Heart left ventricle (tissue), 16 donors: ENCODE data around the gene PARD3B. TPM values are rescaled to one million over a fixed set of nuclear protein-coding genes. Genes with fewer than 3 reads are reported as not detected.

Experiments used
- ATAC-seq, 4 donors: fragments of 200-7000 bp; cut with Tn5 transposase; one replicate each; pipeline ENCODE4 v1.9.1; 2020 to 2022; ENCODE audit warnings: moderate library complexity in 4 of 4, mild to moderate bottlenecking in 3 of 4, moderate number of reproducible peaks in 1 of 4
- DNase-seq, 5 donors: peaks; one replicate each; pipeline ENCODE4 v3.0.0-alpha.2; 2020
- H3K27ac ChIP-seq, 12 donors: fragments of 200-600 bp; sonication (generic) in 4 of 12; one replicate each; pipeline versions ENCODE4 v1.5.0 to v1.8.0; 2016 to 2022; ENCODE audit warnings: mild to moderate bottlenecking in 2 of 12
- H3K27me3 ChIP-seq, 9 donors: fragments of 200-600 bp; sonication (generic) in 2 of 9; one replicate each; pipeline versions ENCODE4 v1.5.1 to v1.8.0; 2016 to 2022; ENCODE audit warnings: mild to moderate bottlenecking in 3 of 9
- H3K36me3 ChIP-seq, 9 donors: fragments of 200-600 bp; sonication (generic) in 2 of 9; one replicate each; pipeline versions ENCODE4 v1.5.0 to v1.8.0; 2018 to 2022; ENCODE audit warnings: mild to moderate bottlenecking in 2 of 9
- H3K4me1 ChIP-seq, 12 donors: fragments of 200-600 bp; sonication (generic) in 4 of 12; one replicate each; pipeline versions ENCODE4 v1.5.0 to v1.8.0; 2016 to 2022; ENCODE audit warnings: mild to moderate bottlenecking in 3 of 12
- H3K4me3 ChIP-seq, 12 donors: fragments of 200-600 bp; sonication (generic) in 4 of 12; one replicate each; pipeline versions ENCODE4 v1.5.0 to v1.8.0; 2017 to 2022; ENCODE audit warnings: mild to moderate bottlenecking in 9 of 12, moderate library complexity in 4 of 12
- H3K9me3 ChIP-seq, 12 donors: fragments of 200-600 bp; sonication (generic) in 4 of 12; one replicate each; pipeline versions ENCODE4 v1.5.0 to v1.8.0; 2016 to 2022; ENCODE audit warnings: mild to moderate bottlenecking in 1 of 12
- POLR2A ChIP-seq, 2 donors: fragments of 450-650 bp; IDR thresholded peaks; one replicate each; pipeline ENCODE4 v1.6.1; 2017; ENCODE audit warnings: antibody characterized with exemption in 2 of 2, mild to moderate bottlenecking in 2 of 2, moderate library complexity in 2 of 2
- WGBS, 4 donors: extraction: QIAGEN DNeasy Blood & Tissue Kit in 2 of 4; methylation state at CpG; one replicate each; pipeline versions ENCODE4 v1.1.5 to v1.1.7; 2013 to 2018; 5-methylcytosine and 5-hydroxymethylcytosine counted together
- intact Hi-C, 10 donors: fragments of 100-400 bp; cut with DNase I; formaldehyde crosslinking; loops; one replicate each; pipeline versions ENCODE4 v1.11.1 to v1.14.2; 2022
- polyA plus RNA-seq, 2 donors: library from polyadenylated mRNA; stranded (reverse); fragments of 200-250 nt; gene quantifications; one replicate each; pipeline ENCODE4 v1.2.3, GENCODE V29; 2013
- total RNA-seq, 9 donors: library from RNA; depleted of rRNA in 2 of 9; stranded (reverse); fragments of >200 nt in 2 of 9; fragmentation: NEBNext Ultra II Directional in 3 of 9; extraction: Animal tissue kit (Norgen Biotek cat#: 25700) in 3 of 9; gene quantifications; one replicate each; pipeline versions ENCODE4 v1.1.0 to v1.2.4, GENCODE V29; 2016 to 2023
- TF ChIP-seq, protein P1 (sequence below), 12 donors: fragments of 200-600 bp; sonication (generic) in 4 of 12; IDR thresholded peaks; one replicate each; pipeline versions ENCODE4 v1.5.0 to v1.8.0; 2018 to 2022; ENCODE audit warnings: antibody characterized with exemption in 12 of 12, mild to moderate bottlenecking in 5 of 12
- donor health status: ischemic (EF 13 %, LVEDD 7.1; RV severe dilation, severe dysfunction).
- donor health status: healthy with polysubstance abuse.
- donor health status: DM: no; HTN: yes; CAD: no.
- donor health status: DM: no; HTN: no; CAD: no.
- donor health status: ischemic (EF 25% LVEDD 6.9; RV normal size, moderate dysfunction).
- donor health status: ischemic (EF 25% LVEDD 5.7; RV mildly dilated, moderate dysfunction).
- donor health status: healthy.
- donor health status: DM: yes; HTN: yes; CAD: no.
- donor health status: ischemic (EF 35%, LVEDD 5.7; RV mildly dilated, moderate dysfunction).
- donor health status: nonischemic (EF 11% LVEDD 7.7; RV severe dilation, severe dysfunction).
- donor health status: DM: yes; HTN: yes; CAD: no.
- donor health status: PGD.
- donor health status: ischemic (EF 29% LVEDD 5.4; RV normal size, mild dysfunction).
- donor health status: nonischemic (EF 23%, LVEDD 6.1; RV moderate dilation, normal function).

PARD3B gene
- total and polyA plus RNA-seq, 11 donors = 0.71 to 15.1 (median 6.2) TPM

DNA sequence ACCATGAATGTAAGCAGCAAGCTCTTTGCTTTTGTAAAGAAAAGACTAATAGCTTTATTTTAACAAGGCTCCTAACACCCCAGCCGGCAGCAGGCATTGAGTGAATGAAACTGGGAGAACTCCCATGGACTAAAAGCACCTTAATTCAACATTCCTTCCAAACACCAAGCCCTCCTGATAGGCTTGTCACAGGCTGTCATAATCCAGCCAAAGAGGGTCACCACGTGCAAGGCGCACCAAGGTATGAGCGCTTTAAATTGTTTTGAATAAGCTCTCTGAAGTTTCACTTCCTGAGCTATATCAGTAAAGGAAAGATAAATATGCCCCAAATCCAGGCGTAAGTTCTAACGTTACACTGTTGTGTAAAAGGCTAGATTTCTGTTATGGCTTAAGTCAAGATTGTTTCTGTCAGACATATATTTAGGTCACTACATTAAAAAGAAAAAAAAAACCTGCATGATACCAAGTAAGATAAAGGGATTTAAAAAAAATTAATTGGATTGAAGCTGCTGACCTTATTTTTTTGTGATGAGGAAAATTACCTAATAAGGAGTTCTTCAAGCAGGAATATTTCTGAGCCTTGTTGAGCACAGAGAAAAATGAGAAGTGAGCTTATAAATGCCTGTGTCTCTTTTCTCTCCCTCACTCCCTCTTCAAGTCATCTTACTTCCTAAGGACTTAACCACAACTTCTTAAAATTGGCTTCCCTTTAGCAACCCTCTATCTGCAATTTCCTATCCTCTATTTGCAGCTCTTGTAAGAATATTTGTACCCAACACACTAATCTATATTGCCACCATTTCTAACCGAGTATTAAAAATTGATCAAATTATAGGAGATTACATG lies 1000.9 kb downstream of the PARD3B start:
- Histone ChIP-seq H3K9me3 (no peaks in the 10 kb centered on the region), H3K27ac (peak overlapping the region in 1 of 12 donors; percentile 78), H3K4me3 (no peak overlapping the region), H3K36me3 (no peaks in the 10 kb centered on the region), H3K4me1 (peaks cover 0 to 23% (median 0%) of the 10 kb centered on the region in 12 donors), H3K27me3 (no peaks in the 10 kb centered on the region)
- DNase-seq (no peak), ATAC-seq (peak in 1 of 4 donors; percentile 49)
- intact Hi-C loops = loop anchor here in 2 of 10 donors (5.0 to 10.0 kb wide), 2 partner anchors 129 to 316 kb away; no protein-coding TSS in a partner anchor
- WGBS, 4 donors = 82 to 91% (median 86%) methylated on average over 7 of the region's 7 CpGs
- TF ChIP-seq, protein P1, sequence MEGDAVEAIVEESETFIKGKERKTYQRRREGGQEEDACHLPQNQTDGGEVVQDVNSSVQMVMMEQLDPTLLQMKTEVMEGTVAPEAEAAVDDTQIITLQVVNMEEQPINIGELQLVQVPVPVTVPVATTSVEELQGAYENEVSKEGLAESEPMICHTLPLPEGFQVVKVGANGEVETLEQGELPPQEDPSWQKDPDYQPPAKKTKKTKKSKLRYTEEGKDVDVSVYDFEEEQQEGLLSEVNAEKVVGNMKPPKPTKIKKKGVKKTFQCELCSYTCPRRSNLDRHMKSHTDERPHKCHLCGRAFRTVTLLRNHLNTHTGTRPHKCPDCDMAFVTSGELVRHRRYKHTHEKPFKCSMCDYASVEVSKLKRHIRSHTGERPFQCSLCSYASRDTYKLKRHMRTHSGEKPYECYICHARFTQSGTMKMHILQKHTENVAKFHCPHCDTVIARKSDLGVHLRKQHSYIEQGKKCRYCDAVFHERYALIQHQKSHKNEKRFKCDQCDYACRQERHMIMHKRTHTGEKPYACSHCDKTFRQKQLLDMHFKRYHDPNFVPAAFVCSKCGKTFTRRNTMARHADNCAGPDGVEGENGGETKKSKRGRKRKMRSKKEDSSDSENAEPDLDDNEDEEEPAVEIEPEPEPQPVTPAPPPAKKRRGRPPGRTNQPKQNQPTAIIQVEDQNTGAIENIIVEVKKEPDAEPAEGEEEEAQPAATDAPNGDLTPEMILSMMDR (IDR thresholded peaks at IDR 0.05) = no peak
- no peak for TF ChIP-seq POLR2A (IDR thresholded peaks at IDR 0.05)

DNA sequence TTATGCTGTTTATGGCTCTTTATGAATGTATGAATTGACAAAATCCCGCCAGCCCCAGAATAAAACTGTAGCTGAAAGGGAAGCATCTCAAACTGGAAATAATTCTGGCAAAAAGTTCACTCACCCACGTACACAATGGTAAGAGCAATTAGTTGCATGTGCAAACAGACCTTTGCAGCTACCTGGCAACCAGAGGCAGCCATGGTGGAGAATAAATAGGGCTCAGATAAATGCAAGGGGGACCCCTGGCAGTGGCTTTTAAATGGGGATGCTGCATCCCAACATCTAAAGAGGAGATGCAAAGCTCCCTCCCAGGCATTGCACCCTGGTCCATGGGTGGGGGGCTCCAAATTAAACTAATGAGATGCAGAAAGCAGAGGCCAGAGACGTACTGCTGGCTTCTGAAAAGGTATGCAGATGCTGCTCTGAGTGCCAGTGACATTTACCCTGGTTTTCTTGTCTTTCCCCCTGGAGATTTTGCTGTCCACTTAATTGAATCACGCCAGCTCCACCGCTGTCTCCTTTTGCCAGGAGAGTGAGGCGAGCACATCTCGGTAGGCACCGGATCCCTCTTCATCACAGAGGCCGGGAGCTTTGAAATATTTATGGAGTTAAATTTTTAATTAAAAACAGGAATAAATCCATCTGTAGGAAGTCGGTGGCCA lies 1010.4 kb downstream of the PARD3B start:
- no peaks in the 10 kb centered on the region for H3K9me3 ChIP-seq
- H3K27me3 ChIP-seq = no peaks in the 10 kb centered on the region
- no peaks in the 10 kb centered on the region for H3K36me3 ChIP-seq
- TF ChIP-seq, protein P1 (IDR thresholded peaks at IDR 0.05) = no peak
- no peak for TF ChIP-seq POLR2A (IDR thresholded peaks at IDR 0.05)
- no peaks in the 10 kb centered on the region for H3K4me1 ChIP-seq
- intact Hi-C loops = no loop called here
- no peak for DNase-seq
- no peak for ATAC-seq
- H3K4me3 ChIP-seq = no peak overlapping the region
- no peak overlapping the region for H3K27ac ChIP-seq
- WGBS, 4 donors = 94 to 96% (median 95%) methylated on average over 10 of the region's 10 CpGs

DNA sequence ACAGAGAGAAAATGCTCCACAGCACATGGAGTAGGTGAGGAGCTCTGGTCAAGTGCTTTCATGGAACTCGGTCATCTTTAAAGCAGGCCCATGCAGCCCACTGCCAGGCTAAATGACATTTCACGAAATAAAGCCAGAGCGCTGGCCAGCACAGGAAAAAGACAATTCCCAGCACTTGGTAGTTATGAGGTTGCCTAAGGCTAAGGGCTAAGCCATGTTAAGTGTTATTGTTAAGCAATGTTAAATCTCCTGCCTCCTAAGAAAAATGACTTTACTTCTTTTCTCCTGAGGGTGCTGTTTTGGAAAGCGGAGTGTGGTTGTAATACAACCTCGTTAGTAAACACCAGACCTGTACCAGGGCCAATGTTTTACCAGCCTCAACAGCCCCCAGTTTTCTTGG lies 1011.1 kb downstream of the PARD3B start:
- H3K27me3 ChIP-seq = no peaks in the 10 kb centered on the region
- no peaks in the 10 kb centered on the region for H3K36me3 ChIP-seq
- DNase-seq (no peak), ATAC-seq (no peak)
- no peak overlapping the region for H3K4me3 ChIP-seq
- TF ChIP-seq POLR2A (IDR thresholded peaks at IDR 0.05) = no peak
- TF ChIP-seq, protein P1 (IDR thresholded peaks at IDR 0.05) = no peak
- H3K4me1 ChIP-seq = no peaks in the 10 kb centered on the region
- intact Hi-C loops = no loop called here
- 87 to 94% (median 93%) methylated on average over 5 of the region's 5 CpGs for WGBS, 4 donors
- no peaks in the 10 kb centered on the region for H3K9me3 ChIP-seq
- no peak overlapping the region for H3K27ac ChIP-seq

DNA sequence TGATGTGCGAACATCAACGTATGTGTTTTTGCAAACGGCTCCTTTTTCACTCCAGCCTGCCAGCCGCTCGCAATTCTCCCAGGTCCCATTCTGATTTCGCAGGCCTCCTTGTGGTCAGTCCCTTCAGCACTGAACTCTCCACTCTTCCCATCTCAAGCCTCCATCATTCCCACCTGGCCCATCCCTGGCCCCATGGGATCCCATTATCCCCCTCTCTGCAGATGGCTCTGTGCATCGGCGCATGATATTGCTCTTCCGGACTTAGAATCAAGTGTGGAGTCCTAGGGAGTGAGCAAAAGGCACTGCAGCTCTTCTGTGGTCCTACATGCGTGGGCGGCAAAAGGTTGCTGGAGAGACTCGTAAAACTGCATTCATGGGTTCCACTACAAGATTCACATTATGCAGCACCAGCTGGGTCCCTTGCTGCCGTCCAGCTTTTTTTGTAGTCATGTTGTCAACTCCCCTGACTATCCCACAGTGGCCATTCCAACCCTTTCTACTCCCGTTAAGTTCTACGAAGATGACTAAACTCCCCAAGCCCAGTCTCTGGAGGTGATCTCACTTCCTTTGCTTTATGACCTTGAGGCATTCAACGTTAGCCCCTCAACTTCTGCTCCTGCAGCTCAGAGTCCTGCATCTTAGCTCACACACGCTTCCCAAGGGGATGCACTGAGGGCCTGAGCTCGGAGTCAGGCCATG lies 1011.7 kb downstream of the PARD3B start:
- no peak overlapping the region for H3K27ac ChIP-seq
- H3K4me3 ChIP-seq = no peak overlapping the region
- DNase-seq (peak in 2 of 5 donors; percentile 30 to 37), ATAC-seq (peak in 2 of 4 donors; percentile 32 to 45)
- intact Hi-C loops = no loop called here
- H3K4me1 ChIP-seq = no peaks in the 10 kb centered on the region
- WGBS, 4 donors = 76 to 87% (median 84%) methylated on average over 18 of the region's 18 CpGs
- TF ChIP-seq POLR2A (IDR thresholded peaks at IDR 0.05) = no peak
- TF ChIP-seq, protein P1 (IDR thresholded peaks at IDR 0.05) = no peak
- H3K9me3 ChIP-seq = no peaks in the 10 kb centered on the region
- no peaks in the 10 kb centered on the region for H3K36me3 ChIP-seq
- no peaks in the 10 kb centered on the region for H3K27me3 ChIP-seq
